Measurements from ENCODE around the gene IL9. TPM values are rescaled to one million over a fixed set of nuclear protein-coding genes. Genes with fewer than 3 reads are reported as not detected.

IL9 gene
- total RNA-seq, 2 experiments from 2014 or later, result 47.9 to 48.1 TPM

DNA sequence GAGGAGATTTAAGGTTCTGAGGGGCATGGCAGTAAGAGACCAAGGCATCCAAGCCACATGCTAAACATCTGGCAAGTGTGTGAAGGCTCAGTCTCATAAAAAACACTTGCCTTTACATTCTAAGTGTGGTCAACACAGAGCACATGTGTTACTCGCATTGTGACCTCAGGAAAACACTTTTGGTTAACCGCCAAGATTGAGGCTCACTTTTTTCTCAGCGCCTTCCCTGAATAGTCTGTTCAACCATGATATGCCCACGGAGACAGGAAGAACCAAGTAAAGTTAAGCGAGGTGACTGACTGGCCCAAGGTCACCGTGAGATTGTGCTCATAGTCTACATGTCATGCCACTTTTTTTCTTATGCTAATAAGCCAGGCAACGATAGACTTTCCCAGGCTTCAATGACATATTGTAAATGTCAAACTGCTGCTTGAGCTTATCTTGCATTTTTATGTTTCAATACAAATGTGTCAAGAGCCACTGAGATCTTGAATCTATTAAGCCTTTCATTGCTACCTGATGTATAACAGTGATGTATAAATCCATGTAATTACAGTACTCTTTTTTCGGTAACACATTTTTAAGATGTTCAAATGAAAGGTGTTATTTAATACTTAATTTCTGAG lies 21.1 kb upstream of the IL9 start:
- DNase-seq, result no peak
- intact Hi-C loops (cut with DNase I, micrococcal nuclease), result no loop called here
- Mint-ChIP-seq H3K4me3 (no peak overlapping the region), H3K36me3 (ENCODE audit: low read depth) (no peaks in the 10 kb centered on the region), H3K27me3 (peaks cover 50% of the 10 kb centered on the region), H3K4me1 (peaks cover 27% of the 10 kb centered on the region), H3K9me3 (ENCODE audit: low read depth) (no peaks in the 10 kb centered on the region), H3K27ac (no peak overlapping the region)
- POLR2A ChIA-PET, result no interaction called here
- CTCF ChIA-PET, result interaction anchor here (0.6 kb wide), 1 partner anchor 425 kb away, joined by 4 read pairs; no protein-coding TSS in a partner anchor
- peak; percentile 23 for ATAC-seq

DNA sequence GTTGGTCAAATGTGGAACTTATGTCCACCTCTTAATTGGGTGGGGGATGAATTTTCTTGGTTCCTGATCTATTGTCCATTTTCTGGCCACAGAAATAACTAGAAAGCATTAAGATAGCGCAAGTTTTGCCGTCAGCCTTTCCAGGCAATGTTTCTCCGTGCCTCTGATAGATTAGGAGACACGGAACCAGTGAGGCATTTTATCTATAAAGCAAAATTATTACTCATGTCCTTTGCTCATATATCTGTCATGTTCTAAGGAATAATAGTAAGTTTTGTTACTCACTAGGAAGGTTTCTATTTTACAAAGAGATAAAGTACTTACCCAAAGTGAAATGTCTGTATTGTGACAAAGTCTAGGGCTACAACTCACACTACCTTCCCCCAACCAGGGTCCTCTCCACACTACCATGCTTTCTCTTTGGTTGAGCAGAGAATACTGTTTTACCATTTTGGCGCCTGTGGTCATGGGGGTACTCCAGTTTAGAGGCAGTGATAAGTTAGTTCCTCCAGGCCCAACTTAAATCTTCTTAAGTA lies 19.9 kb upstream of the IL9 start:
- ATAC-seq, result peak; percentile 61
- Mint-ChIP-seq H3K9me3 (ENCODE audit: low read depth) (no peaks in the 10 kb centered on the region), H3K36me3 (ENCODE audit: low read depth) (no peaks in the 10 kb centered on the region), H3K27ac (no peak overlapping the region), H3K27me3 (peaks cover 60% of the 10 kb centered on the region), H3K4me3 (no peak overlapping the region), H3K4me1 (peaks cover 27% of the 10 kb centered on the region)
- intact Hi-C loops (cut with DNase I, micrococcal nuclease), result loop anchor here in 1 of 2 experiments (1.0 kb wide), 1 partner anchor 24 kb away; no protein-coding TSS in a partner anchor
- DNase-seq, result no peak
- POLR2A ChIA-PET, result no interaction called here
- CTCF ChIA-PET, result no interaction called here

DNA sequence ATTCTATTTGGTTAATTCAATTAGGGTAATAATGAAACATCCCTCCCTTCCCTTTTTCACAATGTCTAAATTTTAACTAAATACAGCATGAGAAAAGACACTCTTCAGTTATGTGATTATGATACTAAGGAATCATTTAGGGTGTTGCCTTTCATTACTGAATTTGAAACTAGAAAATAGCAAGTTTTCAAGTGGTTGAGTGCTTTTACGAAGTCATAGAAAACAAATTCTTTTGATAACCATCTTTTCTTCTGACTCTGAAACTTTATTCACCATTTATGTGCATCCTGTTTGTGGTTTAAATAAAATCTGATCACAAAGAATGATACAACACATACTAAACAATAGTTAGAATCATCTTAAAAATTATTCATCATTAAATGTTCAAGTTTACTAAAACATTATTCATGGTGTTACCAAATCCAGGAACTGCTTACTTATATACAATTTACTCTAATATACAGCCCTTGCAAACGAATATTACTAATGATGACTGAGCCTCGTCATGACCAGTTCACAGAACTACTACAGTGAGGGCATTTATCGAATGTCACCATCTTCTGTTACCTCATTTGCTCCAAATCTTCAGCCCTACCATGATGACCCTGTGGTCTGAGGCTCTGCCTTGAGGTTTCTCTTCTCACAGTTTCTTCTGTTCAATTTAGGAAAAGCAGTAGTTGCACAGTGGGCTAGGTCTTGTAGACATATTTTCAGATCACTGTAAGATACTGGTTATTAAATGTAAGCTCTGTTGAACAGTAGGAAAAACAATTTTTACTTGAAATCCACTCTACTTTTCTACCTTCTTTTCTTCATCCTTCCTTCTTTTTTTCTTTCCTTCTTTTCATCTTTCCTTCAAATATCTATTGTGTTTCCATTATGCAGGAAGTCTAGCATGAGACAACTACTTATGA lies 18.3 kb upstream of the IL9 start:
- H3K36me3 Mint-ChIP-seq (ENCODE audit: low read depth), result no peaks in the 10 kb centered on the region
- H3K4me3 Mint-ChIP-seq, result no peak overlapping the region
- no peaks in the 10 kb centered on the region for H3K9me3 Mint-ChIP-seq (ENCODE audit: low read depth)
- ATAC-seq (peak; percentile 62), DNase-seq (peak; percentile 25)
- intact Hi-C loops (cut with DNase I, micrococcal nuclease), result loop anchor here (1.0 kb wide), 2 partner anchors 23 to 123 kb away; no protein-coding TSS in a partner anchor
- POLR2A ChIA-PET, result no interaction called here
- H3K4me1 Mint-ChIP-seq, result peaks cover 27% of the 10 kb centered on the region
- H3K27me3 Mint-ChIP-seq, result peaks cover 62% of the 10 kb centered on the region
- no peak overlapping the region for H3K27ac Mint-ChIP-seq
- CTCF ChIA-PET, result no interaction called here

DNA sequence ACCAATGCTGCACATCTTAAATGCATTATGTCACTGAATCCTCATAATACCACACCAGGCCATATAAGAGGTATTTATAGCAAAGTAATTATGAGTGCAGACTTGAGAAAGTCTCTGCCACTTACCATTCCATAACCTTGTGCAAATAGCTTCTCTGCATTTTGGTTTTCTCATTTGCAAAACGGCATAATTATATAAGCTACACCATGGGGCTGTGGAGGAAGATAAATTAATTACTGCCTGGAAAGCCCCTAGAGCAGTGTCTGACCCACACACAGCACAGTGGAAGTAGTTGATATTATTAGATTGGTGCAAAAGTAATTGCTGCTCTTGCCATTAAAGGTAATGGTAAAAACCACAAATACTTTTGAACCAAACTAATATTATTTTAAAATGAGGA lies 9.5 kb upstream of the IL9 start:
- Mint-ChIP-seq H3K27ac (no peak overlapping the region), H3K9me3 (ENCODE audit: low read depth) (no peaks in the 10 kb centered on the region), H3K27me3 (peaks cover 44% of the 10 kb centered on the region), H3K4me3 (no peak overlapping the region), H3K36me3 (ENCODE audit: low read depth) (no peaks in the 10 kb centered on the region), H3K4me1 (no peaks in the 10 kb centered on the region)
- intact Hi-C loops (cut with DNase I, micrococcal nuclease), result no loop called here
- ATAC-seq, result no peak
- no peak for DNase-seq
- ChIA-PET CTCF (no interaction called here), POLR2A (no interaction called here)

DNA sequence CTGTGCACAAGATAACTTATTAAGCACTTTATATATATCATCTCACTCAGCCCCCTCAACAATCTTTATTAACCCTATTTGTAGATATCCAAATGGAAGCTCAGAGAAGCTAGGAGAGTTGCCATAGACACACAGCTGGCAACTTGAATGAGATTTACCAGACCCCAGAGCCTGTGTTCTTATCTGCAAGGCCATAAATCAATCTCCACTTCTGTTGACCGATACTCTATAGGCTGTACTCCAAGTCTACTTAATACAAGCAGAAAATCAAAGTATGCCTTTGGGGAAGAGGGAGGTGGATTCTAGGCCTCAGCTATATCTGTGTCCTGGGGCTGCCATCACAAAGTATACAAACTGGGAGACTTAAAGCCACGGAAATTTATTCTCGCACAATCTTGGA lies 6.0 kb upstream of the IL9 start:
- Mint-ChIP-seq H3K9me3 (ENCODE audit: low read depth) (no peaks in the 10 kb centered on the region), H3K27me3 (peaks cover 56% of the 10 kb centered on the region), H3K27ac (no peak overlapping the region), H3K4me1 (no peaks in the 10 kb centered on the region), H3K36me3 (ENCODE audit: low read depth) (no peaks in the 10 kb centered on the region), H3K4me3 (no peak overlapping the region)
- intact Hi-C loops (cut with DNase I, micrococcal nuclease), result no loop called here
- ChIA-PET CTCF (interaction anchor here (2.1 kb wide), 1 partner anchor 10 kb away, joined by 5 read pairs; no protein-coding TSS in a partner anchor), POLR2A (no interaction called here)
- ATAC-seq, result no peak
- DNase-seq, result no peak

DNA sequence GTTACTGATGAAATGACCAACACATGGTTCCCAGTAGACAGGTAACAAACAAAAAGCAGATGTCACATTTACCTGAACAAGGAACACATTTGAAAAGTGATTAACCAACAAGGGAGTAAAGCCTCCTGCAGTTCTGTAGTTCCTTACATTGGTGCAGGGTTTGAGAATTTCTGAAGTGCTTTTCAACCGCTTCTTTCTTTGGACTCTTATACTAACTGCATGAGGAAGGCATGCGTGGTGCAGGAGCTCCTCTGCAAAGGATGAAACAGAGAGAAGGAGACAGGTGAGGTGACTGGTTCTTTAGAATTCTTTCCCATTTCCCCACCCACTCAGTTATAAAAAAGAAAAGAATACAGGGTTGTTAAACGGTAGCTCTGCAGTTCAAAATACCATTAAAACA lies 4.6 kb upstream of the IL9 start:
- Mint-ChIP-seq H3K4me3 (no peak overlapping the region), H3K36me3 (ENCODE audit: low read depth) (no peaks in the 10 kb centered on the region), H3K9me3 (ENCODE audit: low read depth) (no peaks in the 10 kb centered on the region), H3K27ac (no peak overlapping the region), H3K4me1 (peaks cover 8% of the 10 kb centered on the region), H3K27me3 (peaks cover 57% of the 10 kb centered on the region)
- no peak for ATAC-seq
- ChIA-PET CTCF (no interaction called here), POLR2A (no interaction called here)
- intact Hi-C loops (cut with DNase I, micrococcal nuclease), result no loop called here
- DNase-seq, result no peak

DNA sequence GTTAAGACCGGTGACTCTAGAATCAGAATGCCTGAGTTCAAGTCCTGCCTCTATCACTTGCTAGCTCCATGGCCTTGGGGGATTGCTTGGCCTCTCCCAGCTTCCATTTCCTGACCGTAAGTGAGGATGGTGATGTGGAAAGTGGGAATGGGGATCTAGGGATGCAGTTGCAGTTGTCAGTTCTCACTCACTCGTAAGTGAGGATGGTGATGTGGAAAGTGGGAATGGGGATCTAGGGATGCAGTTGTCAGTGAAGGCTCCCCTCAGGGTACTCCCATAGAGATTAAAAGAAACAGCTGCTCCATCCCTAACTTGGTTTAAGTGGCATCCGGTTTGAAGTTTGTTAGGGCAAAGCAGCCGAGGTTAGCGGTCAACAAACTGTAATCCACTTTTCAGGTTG lies 3.0 kb upstream of the IL9 start:
- H3K4me3 Mint-ChIP-seq, result no peak overlapping the region
- no peak for ATAC-seq
- no peak overlapping the region for H3K27ac Mint-ChIP-seq
- peaks cover 8% of the 10 kb centered on the region for H3K4me1 Mint-ChIP-seq
- peaks cover 61% of the 10 kb centered on the region for H3K27me3 Mint-ChIP-seq
- no peaks in the 10 kb centered on the region for H3K9me3 Mint-ChIP-seq (ENCODE audit: low read depth)
- ChIA-PET POLR2A (no interaction called here), CTCF (interaction anchor here (0.6 to 1.1 kb wide), 2 partner anchors 17 to 715 kb away, joined by 3 to 4 read pairs; no protein-coding TSS in a partner anchor)
- H3K36me3 Mint-ChIP-seq (ENCODE audit: low read depth), result no peaks in the 10 kb centered on the region
- no peak for DNase-seq
- intact Hi-C loops (cut with DNase I, micrococcal nuclease), result loop anchor here in 1 of 2 experiments (10.0 kb wide), 1 partner anchor 246 kb away; no protein-coding TSS in a partner anchor

DNA sequence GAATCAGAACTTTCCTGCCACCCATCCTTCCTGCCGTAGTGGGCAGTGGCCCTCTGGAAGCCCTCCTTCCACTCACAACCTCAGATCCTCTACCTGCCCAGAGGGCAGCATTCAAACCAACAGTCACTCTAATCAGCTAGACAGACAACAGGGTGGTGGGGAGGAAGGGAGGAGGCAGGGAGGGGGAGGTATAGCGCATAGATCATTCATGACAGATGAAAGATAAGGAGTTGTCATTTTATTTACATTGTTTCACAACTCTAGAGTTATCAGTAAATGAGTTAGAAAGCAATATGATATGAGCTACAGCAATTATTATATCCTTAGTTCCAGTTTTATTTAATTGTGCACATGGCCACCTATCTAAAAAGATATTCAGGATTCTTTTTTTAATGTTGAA lies 852 bp downstream of the IL9 start:
- ATAC-seq (no peak), DNase-seq (no peak)
- H3K4me1 Mint-ChIP-seq, result peaks cover 22% of the 10 kb centered on the region
- CTCF ChIA-PET, result interaction anchor here (0.5 to 0.6 kb wide), 2 partner anchors 281 to 309 kb away, joined by 3 read pairs; no protein-coding TSS in a partner anchor
- H3K4me3 Mint-ChIP-seq, result no peak overlapping the region
- H3K36me3 Mint-ChIP-seq (ENCODE audit: low read depth), result no peaks in the 10 kb centered on the region
- intact Hi-C loops (cut with DNase I, micrococcal nuclease), result loop anchor here in 1 of 2 experiments (10.0 kb wide), 1 partner anchor 250 kb away; no protein-coding TSS in a partner anchor
- peaks cover 57% of the 10 kb centered on the region for H3K27me3 Mint-ChIP-seq
- H3K9me3 Mint-ChIP-seq (ENCODE audit: low read depth), result no peaks in the 10 kb centered on the region
- POLR2A ChIA-PET, result no interaction called here
- no peak overlapping the region for H3K27ac Mint-ChIP-seq

DNA sequence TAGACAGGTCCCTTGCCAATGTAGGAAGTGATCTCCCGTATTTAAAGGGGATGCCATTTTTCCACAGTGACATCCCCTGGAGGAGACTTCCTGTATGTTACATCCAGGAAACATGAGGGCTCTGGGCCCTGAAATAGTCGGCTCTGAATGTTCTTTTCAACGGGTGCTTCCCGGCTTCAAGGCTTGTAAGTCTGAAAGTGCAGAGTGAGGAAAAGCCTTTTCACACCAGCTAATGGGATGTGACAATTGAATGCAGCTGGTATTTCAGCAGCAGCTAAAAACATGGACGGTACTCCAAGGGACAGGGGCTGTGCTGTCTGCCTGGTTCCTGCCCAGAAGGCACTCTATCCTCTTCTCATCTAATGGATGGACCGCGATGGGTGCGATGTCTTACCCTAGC lies 1.4 kb downstream of the IL9 start:
- intact Hi-C loops (cut with DNase I, micrococcal nuclease), result loop anchor here in 1 of 2 experiments (10.0 kb wide), 1 partner anchor 251 kb away; no protein-coding TSS in a partner anchor
- no peaks in the 10 kb centered on the region for H3K9me3 Mint-ChIP-seq (ENCODE audit: low read depth)
- CTCF ChIA-PET, result interaction anchor here (0.6 kb wide), 1 partner anchor 280 kb away, joined by 3 read pairs; no protein-coding TSS in a partner anchor

DNA sequence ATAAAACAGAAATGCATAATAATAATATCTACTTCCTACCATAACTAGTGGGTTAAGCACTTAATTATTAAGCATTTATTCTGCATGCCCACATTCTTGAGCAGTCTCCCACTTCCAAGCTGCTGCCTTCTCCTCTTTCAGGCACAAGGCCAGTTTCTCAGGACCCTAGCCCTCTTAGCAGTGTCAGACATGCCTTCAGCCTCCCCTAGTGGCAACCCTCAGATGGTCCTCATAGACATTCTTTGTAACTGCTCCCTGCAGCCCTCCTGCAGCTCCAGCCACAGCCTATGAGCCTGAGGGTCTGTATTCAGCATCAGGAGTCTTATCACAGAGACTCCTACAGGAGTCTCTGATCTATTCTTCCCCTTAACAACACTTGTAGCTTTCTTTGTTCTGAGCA lies 3.9 kb downstream of the IL9 start:
- Mint-ChIP-seq H3K9me3 (ENCODE audit: low read depth) (no peaks in the 10 kb centered on the region), H3K36me3 (ENCODE audit: low read depth) (no peaks in the 10 kb centered on the region), H3K27me3 (peaks cover 47% of the 10 kb centered on the region), H3K4me3 (no peak overlapping the region), H3K4me1 (peaks cover 28% of the 10 kb centered on the region), H3K27ac (no peak overlapping the region)
- CTCF ChIA-PET, result interaction anchor here (0.6 to 1.4 kb wide), 5 partner anchors 11 to 320 kb away, joined by 3 to 5 read pairs (median 4); no protein-coding TSS in a partner anchor
- DNase-seq (no peak), ATAC-seq (no peak)
- POLR2A ChIA-PET, result no interaction called here
- intact Hi-C loops (cut with DNase I, micrococcal nuclease), result loop anchor here (1.0 to 10.0 kb wide), 4 partner anchors 22 to 253 kb away; no protein-coding TSS in a partner anchor

More for the DNA sequence above, 1.4 kb downstream of the IL9 start:
- no peak overlapping the region for H3K4me3 Mint-ChIP-seq
- no peak overlapping the region for H3K27ac Mint-ChIP-seq
- no peak for DNase-seq
- peaks cover 55% of the 10 kb centered on the region for H3K27me3 Mint-ChIP-seq
- POLR2A ChIA-PET, result no interaction called here
- H3K36me3 Mint-ChIP-seq (ENCODE audit: low read depth), result no peaks in the 10 kb centered on the region
- peaks cover 22% of the 10 kb centered on the region for H3K4me1 Mint-ChIP-seq
- ATAC-seq, result no peak

DNA sequence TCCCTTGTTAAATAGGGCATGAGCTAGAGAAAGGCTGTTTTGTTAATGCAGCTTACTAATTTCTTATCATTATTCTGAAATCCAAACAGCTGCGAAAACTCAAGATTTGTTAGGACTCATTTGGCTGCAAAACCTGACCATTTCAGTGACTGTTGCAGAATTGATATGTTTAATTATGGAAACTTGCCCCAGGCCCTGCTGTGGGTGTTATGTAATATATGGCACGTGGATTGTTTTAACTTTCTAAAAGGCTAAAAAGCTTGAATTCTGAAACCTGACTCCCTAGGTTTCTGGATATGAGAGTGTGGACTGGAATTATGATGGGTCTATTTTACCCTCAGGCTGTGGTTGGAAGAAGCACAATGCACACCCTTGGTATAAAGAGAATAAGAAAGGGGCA lies 4.4 kb downstream of the IL9 start:
- Mint-ChIP-seq H3K4me3 (no peak overlapping the region), H3K27me3 (peaks cover 46% of the 10 kb centered on the region), H3K27ac (no peak overlapping the region), H3K4me1 (peaks cover 28% of the 10 kb centered on the region), H3K9me3 (ENCODE audit: low read depth) (no peaks in the 10 kb centered on the region), H3K36me3 (ENCODE audit: low read depth) (no peaks in the 10 kb centered on the region)
- ChIA-PET POLR2A (interaction anchor here (1.2 kb wide), 1 partner anchor 146 kb away, joined by 4 read pairs; no protein-coding TSS in a partner anchor), CTCF (interaction anchor here (0.6 to 1.4 kb wide), 10 partner anchors 11 to 321 kb away, joined by 3 to 5 read pairs (median 3); no protein-coding TSS in a partner anchor)
- DNase-seq (no peak), ATAC-seq (peak; percentile 4)
- intact Hi-C loops (cut with DNase I, micrococcal nuclease), result loop anchor here (1.0 to 10.0 kb wide), 4 partner anchors 22 to 254 kb away; no protein-coding TSS in a partner anchor

Measured in activated CD4-positive, alpha-beta T cell treated with anti-CD3 and anti-CD28 coated beads for 36 hours (primary cell).